ENCODE results near the gene ACTR6. TPM values are rescaled to one million over a fixed set of nuclear protein-coding genes. Genes with fewer than 3 reads are reported as not detected.
"Not testable (repeated sequence)": the region's sequence is repeated elsewhere in the genome, so short reads cannot be mapped to it uniquely, and the experiment has no call there.

Gene ACTR6
- total RNA-seq, 1 experiment from 2014 or later, result 26.9 TPM

- no peaks in the 10 kb centered on the region for H3K79me2 ChIP-seq (ENCODE audit: low read depth)
- H2AFZ ChIP-seq, result no peak overlapping the region
- BruUV-seq (replicated peaks), result no TSS peak
- H3K27ac ChIP-seq, result no peak overlapping the region
- no peaks in the 10 kb centered on the region; the same call in 1 of the 2 replicates for H3K36me3 ChIP-seq (ENCODE audit: low read depth)
- no peak overlapping the region for H3K4me2 ChIP-seq
- ChIA-PET CTCF (no interaction called here), POLR2A (ENCODE audit: unreplicated experiment) (no interaction called here)
- H3K4me3 ChIP-seq, result no peak overlapping the region
- no peaks in the 10 kb centered on the region for H3K27me3 ChIP-seq (ENCODE audit: insufficient read depth, low read depth)
- H4K20me1 ChIP-seq (ENCODE audit: insufficient read depth), result no peaks in the 10 kb centered on the region
- intact Hi-C loops (cut with micrococcal nuclease; ENCODE audit: unreplicated experiment), result no loop called here
- no peaks in the 10 kb centered on the region for H3K4me1 ChIP-seq (replicated peaks; ENCODE audit: insufficient read depth)
- no peaks in the 10 kb centered on the region for H3K9me3 ChIP-seq (ENCODE audit: insufficient read depth, low read depth)
- H3K9me2 ChIP-seq (ENCODE audit: insufficient read depth), result no peaks in the 10 kb centered on the region
- TF ChIP-seq EZH2 (IDR thresholded peaks at IDR 0.05; ENCODE audit: low read depth) (no peak), CTCF (conservative IDR thresholded peaks at IDR 0.05) (no peak)
- no peak for DNase-seq
- no peaks in the 10 kb centered on the region for H3F3A ChIP-seq (ENCODE audit: insufficient read depth, low read depth)
These were observed 29.4 kb upstream of the ACTR6 start for GRCh38 chr12:100171248-100171647.

- Histone ChIP-seq H3K4me2 (no peak overlapping the region), H3K9me3 (ENCODE audit: insufficient read depth, low read depth) (no peaks in the 10 kb centered on the region), H3K36me3 (ENCODE audit: low read depth) (no peaks in the 10 kb centered on the region; the same call in 1 of the 2 replicates), H2AFZ (no peak overlapping the region), H4K20me1 (ENCODE audit: insufficient read depth) (no peaks in the 10 kb centered on the region), H3K4me1 (replicated peaks; ENCODE audit: insufficient read depth) (no peaks in the 10 kb centered on the region), H3F3A (ENCODE audit: insufficient read depth, low read depth) (no peaks in the 10 kb centered on the region), H3K4me3 (no peak overlapping the region), H3K27ac (no peak overlapping the region), H3K79me2 (ENCODE audit: low read depth) (no peaks in the 10 kb centered on the region), H3K27me3 (ENCODE audit: insufficient read depth, low read depth) (no peaks in the 10 kb centered on the region), H3K9me2 (ENCODE audit: insufficient read depth) (no peaks in the 10 kb centered on the region)
- CTCF ChIA-PET, result no interaction called here
- intact Hi-C loops (cut with micrococcal nuclease; ENCODE audit: unreplicated experiment), result no loop called here
- TF ChIP-seq CTCF (conservative IDR thresholded peaks at IDR 0.05) (no peak), EZH2 (IDR thresholded peaks at IDR 0.05; ENCODE audit: low read depth) (no peak)
- BruUV-seq (replicated peaks), result no TSS peak
- POLR2A ChIA-PET (ENCODE audit: unreplicated experiment), result no interaction called here
- no peak for DNase-seq
These were observed 27.5 kb upstream of the ACTR6 start for GRCh38 chr12:100173111-100173510.

GRCh38 chr12:100174495-100174894, 26.1 kb upstream of the ACTR6 start:
- no peaks in the 10 kb centered on the region for H3K79me2 ChIP-seq (ENCODE audit: low read depth)
- no peaks in the 10 kb centered on the region for H3K4me1 ChIP-seq (replicated peaks; ENCODE audit: insufficient read depth)
- intact Hi-C loops (cut with micrococcal nuclease; ENCODE audit: unreplicated experiment), result no loop called here
- DNase-seq, result no peak
- no peak overlapping the region for H3K4me2 ChIP-seq
- H3K9me2 ChIP-seq (ENCODE audit: insufficient read depth), result no peaks in the 10 kb centered on the region
- no peaks in the 10 kb centered on the region for H4K20me1 ChIP-seq (ENCODE audit: insufficient read depth)
- TF ChIP-seq CTCF (conservative IDR thresholded peaks at IDR 0.05) (no peak), EZH2 (IDR thresholded peaks at IDR 0.05; ENCODE audit: low read depth) (no peak)
- no TSS peak for BruUV-seq (replicated peaks)
- ChIA-PET POLR2A (ENCODE audit: unreplicated experiment) (no interaction called here), CTCF (no interaction called here)
- H3K9me3 ChIP-seq (ENCODE audit: insufficient read depth, low read depth), result no peaks in the 10 kb centered on the region
- no peaks in the 10 kb centered on the region for H3K27me3 ChIP-seq (ENCODE audit: insufficient read depth, low read depth)
- no peak overlapping the region for H2AFZ ChIP-seq
- H3F3A ChIP-seq (ENCODE audit: insufficient read depth, low read depth), result no peaks in the 10 kb centered on the region
- no peak overlapping the region for H3K4me3 ChIP-seq
- no peaks in the 10 kb centered on the region; the same call in 1 of the 2 replicates for H3K36me3 ChIP-seq (ENCODE audit: low read depth)
- no peak overlapping the region for H3K27ac ChIP-seq

GRCh38 chr12:100176493-100176892, 24.1 kb upstream of the ACTR6 start:
- H2AFZ ChIP-seq; H3K27me3 ChIP-seq (ENCODE audit: insufficient read depth, low read depth); H3K4me1 ChIP-seq (replicated peaks; ENCODE audit: insufficient read depth); H3K9me3 ChIP-seq (ENCODE audit: insufficient read depth, low read depth); CTCF ChIA-PET; intact Hi-C loops (cut with micrococcal nuclease; ENCODE audit: unreplicated experiment); H4K20me1 ChIP-seq (ENCODE audit: insufficient read depth); H3K4me3 ChIP-seq; H3K27ac ChIP-seq; H3K4me2 ChIP-seq; H3K36me3 ChIP-seq (ENCODE audit: low read depth); DNase-seq; BruUV-seq (replicated peaks); H3K79me2 ChIP-seq (ENCODE audit: low read depth); H3K9me2 ChIP-seq (ENCODE audit: insufficient read depth); H3F3A ChIP-seq (ENCODE audit: insufficient read depth, low read depth); POLR2A ChIA-PET (ENCODE audit: unreplicated experiment): not testable (repeated sequence)
